ENCODE measurements around the gene RAPGEF1.

RAPGEF1 gene

GRCh38 chr9:131562032-131562959 lies 177.6 kb downstream of the RAPGEF1 start:
- TF ChIP-seq EZH2phosphoT487 (IDR thresholded peaks at IDR 0.05; ENCODE audit: low read length): no peak
- no peaks in the 10 kb centered on the region for H4K20me1 ChIP-seq (ENCODE audit: insufficient read depth, low read length)
- H3K27me3 ChIP-seq (replicated peaks; ENCODE audit: insufficient read depth, low read length): no peaks in the 10 kb centered on the region
- H3K9ac ChIP-seq (ENCODE audit: low read length): no peak overlapping the region
- no peak overlapping the region for H3K27ac ChIP-seq (ENCODE audit: low read length)
- no peaks in the 10 kb centered on the region for H3K4me1 ChIP-seq (ENCODE audit: low read length)
- no peak overlapping the region for H3K4me2 ChIP-seq (ENCODE audit: low read depth, low read length)
- H3K9me3 ChIP-seq (replicated peaks; ENCODE audit: insufficient read depth, low read length): no peaks in the 10 kb centered on the region
- H3K4me3 ChIP-seq (ENCODE audit: low read length): no peak overlapping the region
- DNase-seq: no peak
- H2AFZ ChIP-seq (ENCODE audit: low read length): no peak overlapping the region
- H3K79me2 ChIP-seq (ENCODE audit: low read length): no peaks in the 10 kb centered on the region
- H3K9me2 ChIP-seq (replicated peaks; ENCODE audit: insufficient read depth, low read length): no peaks in the 10 kb centered on the region
- no peaks in the 10 kb centered on the region for H3K36me3 ChIP-seq (replicated peaks; ENCODE audit: insufficient read depth, low read length)
- no peaks in the 10 kb centered on the region for H3F3A ChIP-seq (ENCODE audit: insufficient read depth, low read length)

- Histone ChIP-seq H3K4me1 (ENCODE audit: low read length) (no peaks in the 10 kb centered on the region), H4K20me1 (ENCODE audit: insufficient read depth, low read length) (no peaks in the 10 kb centered on the region), H3F3A (ENCODE audit: insufficient read depth, low read length) (no peaks in the 10 kb centered on the region), H3K9ac (ENCODE audit: low read length) (no peak overlapping the region), H3K9me3 (replicated peaks; ENCODE audit: insufficient read depth, low read length) (no peaks in the 10 kb centered on the region), H2AFZ (ENCODE audit: low read length) (no peak overlapping the region), H3K36me3 (replicated peaks; ENCODE audit: insufficient read depth, low read length) (no peaks in the 10 kb centered on the region), H3K27ac (ENCODE audit: low read length) (no peak overlapping the region), H3K4me2 (ENCODE audit: low read depth, low read length) (no peak overlapping the region), H3K4me3 (ENCODE audit: low read length) (no peak overlapping the region), H3K79me2 (ENCODE audit: low read length) (no peaks in the 10 kb centered on the region), H3K9me2 (replicated peaks; ENCODE audit: insufficient read depth, low read length) (no peaks in the 10 kb centered on the region), H3K27me3 (replicated peaks; ENCODE audit: insufficient read depth, low read length) (no peaks in the 10 kb centered on the region)
- TF ChIP-seq CTCF (IDR thresholded peaks at IDR 0.05; ENCODE audit: low read length) (no peak), EZH2phosphoT487 (IDR thresholded peaks at IDR 0.05; ENCODE audit: low read length) (no peak), EZH2 (optimal IDR thresholded peaks at IDR 0.05; ENCODE audit: low read depth, low read length) (no peak)
- no peak for DNase-seq
Observed at GRCh38 chr9:131559421-131560000, 180.4 kb downstream of the RAPGEF1 start.

GRCh38 chr9:131557855-131558548 lies 181.9 kb downstream of the RAPGEF1 start:
- H3K4me3 ChIP-seq (ENCODE audit: low read length): no peak overlapping the region
- H3K9me3 ChIP-seq (replicated peaks; ENCODE audit: insufficient read depth, low read length): no peaks in the 10 kb centered on the region
- H3K79me2 ChIP-seq (ENCODE audit: low read length): no peaks in the 10 kb centered on the region
- H3K27me3 ChIP-seq (replicated peaks; ENCODE audit: insufficient read depth, low read length): no peaks in the 10 kb centered on the region
- TF ChIP-seq EZH2phosphoT487 (IDR thresholded peaks at IDR 0.05; ENCODE audit: low read length): no peak
- TF ChIP-seq EZH2 (optimal IDR thresholded peaks at IDR 0.05; ENCODE audit: low read depth, low read length): no peak
- no peak for TF ChIP-seq CTCF (IDR thresholded peaks at IDR 0.05; ENCODE audit: low read length)
- H4K20me1 ChIP-seq (ENCODE audit: insufficient read depth, low read length): no peaks in the 10 kb centered on the region
- H3K36me3 ChIP-seq (replicated peaks; ENCODE audit: insufficient read depth, low read length): no peaks in the 10 kb centered on the region
- no peak overlapping the region for H3K9ac ChIP-seq (ENCODE audit: low read length)
- no peak overlapping the region for H2AFZ ChIP-seq (ENCODE audit: low read length)
- H3K4me1 ChIP-seq (ENCODE audit: low read length): no peaks in the 10 kb centered on the region
- no peak overlapping the region for H3K4me2 ChIP-seq (ENCODE audit: low read depth, low read length)
- H3K27ac ChIP-seq (ENCODE audit: low read length): no peak overlapping the region
- no peaks in the 10 kb centered on the region for H3F3A ChIP-seq (ENCODE audit: insufficient read depth, low read length)
- no peak for DNase-seq
- no peaks in the 10 kb centered on the region for H3K9me2 ChIP-seq (replicated peaks; ENCODE audit: insufficient read depth, low read length)
